Fibroblast of lung (primary cell): ENCODE results near the gene CLDN7.

Source experiments
- CTCF ChIP-seq, 2 donors: IDR thresholded peaks in 1 of 2; conservative IDR thresholded peaks in 1 of 2; 1 replicate in 1 of 2; 2 replicates in 1 of 2; pipeline ENCODE4 v1.5.1; 2011 to 2012; ENCODE audit warnings: low read length in 2 of 2, control low read depth in 1 of 2, inconsistent platforms in 1 of 2, low read depth in 1 of 2, mild to moderate bottlenecking in 1 of 2
- EZH2 ChIP-seq: IDR thresholded peaks from 2 replicates; pipeline ENCODE4 v1.5.1; 2012; ENCODE audit warnings: low read length, control low read depth, mild to moderate bottlenecking; ENCODE audit errors: missing control alignments

GRCh38 chr17:7311110-7311705 is 48.9 kb upstream of the CLDN7 start:
- TF ChIP-seq CTCF (conservative IDR thresholded peaks at IDR 0.05 in 1 of 2, IDR thresholded peaks at IDR 0.05 in 1 of 2; ENCODE audit: low read depth in 1 of 2, low read length in 2 of 2) (no peak), EZH2 (no peak)
